ENCODE measurements around the gene SORL1.

The SORL1 gene

DNA sequence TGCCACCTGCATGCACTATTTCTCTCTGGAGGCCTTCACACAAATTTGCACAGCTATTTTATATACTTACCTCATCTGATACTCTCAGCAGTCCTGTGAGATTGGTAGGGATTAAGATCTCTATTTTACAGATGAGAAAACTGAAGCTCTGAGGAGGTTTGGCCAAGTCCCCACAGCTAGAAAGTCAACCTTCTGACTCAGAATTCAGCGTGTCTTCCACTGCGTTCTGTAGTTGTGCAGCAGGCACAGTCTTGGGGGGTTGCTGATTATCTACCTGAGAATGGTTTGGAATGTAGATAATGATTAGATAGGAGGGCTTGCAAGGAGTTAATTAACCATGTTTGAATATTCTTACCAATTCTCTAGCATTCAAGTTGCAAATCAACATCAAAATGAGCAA lies 2.5 kb upstream of the SORL1 start:
- H3K4me3 ChIP-seq (ENCODE audit: low read length) = no peak overlapping the region
- DNase-seq (ENCODE audit: low read depth, low spot score) = no peak

DNA sequence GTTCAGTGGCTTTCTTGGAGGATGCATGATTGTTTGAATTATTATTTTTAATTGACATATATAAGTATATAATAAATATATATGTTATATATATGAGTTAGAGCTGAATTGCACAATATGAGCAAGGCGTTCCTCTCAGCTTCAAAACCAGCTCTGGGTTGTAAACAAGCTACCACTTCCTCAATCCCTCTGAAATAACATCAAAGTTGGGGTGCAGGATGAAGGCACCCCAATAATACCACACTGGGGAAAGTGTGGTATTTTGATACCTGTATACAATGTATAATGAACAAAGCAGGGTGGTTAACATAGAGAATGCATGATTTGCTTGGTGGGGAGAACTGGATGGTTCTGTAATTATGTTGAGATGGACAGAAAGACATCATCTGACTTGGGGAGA lies 1.7 kb upstream of the SORL1 start:
- H3K4me3 ChIP-seq (ENCODE audit: low read length) = no peak overlapping the region
- no peak for DNase-seq (ENCODE audit: low read depth, low spot score)

DNA sequence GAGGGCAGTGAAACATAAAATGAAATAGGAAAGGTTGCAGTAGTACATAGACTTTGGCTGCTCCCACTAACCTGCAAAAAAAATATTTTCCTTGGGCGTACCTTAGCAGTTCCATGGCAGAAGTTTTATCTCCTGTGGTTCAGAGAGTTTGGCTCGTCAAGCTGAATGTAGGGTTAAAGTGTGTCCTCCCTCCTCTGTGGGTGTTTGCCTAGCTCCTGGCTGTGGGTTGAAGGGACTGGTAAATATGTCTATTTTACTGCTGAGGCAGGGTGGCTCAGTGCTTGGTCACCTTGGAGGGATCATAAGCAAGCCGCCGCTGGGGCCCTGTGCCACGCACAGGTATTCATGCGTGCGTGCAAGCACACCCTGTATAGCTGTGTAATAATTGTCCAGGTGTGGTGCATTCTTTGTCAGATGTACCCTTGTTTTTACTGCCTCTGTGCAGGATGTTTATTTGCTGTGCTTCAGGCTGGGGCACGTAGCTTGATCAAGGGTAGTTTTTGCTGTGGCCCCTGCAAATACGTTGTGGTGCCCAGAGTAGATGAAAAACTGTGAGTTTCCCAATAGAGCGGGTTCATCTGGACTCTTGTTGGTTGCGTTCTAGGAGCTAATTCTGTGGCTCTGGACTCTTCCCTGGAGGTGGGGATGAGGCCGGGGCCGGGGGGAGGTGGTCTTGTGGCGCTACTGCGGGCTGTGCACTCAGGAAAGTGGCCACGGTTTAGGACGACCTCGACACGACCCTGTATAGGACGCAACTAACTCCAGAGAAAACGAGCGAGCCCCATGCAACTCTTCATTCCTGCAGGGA lies 732 bp upstream of the SORL1 start:
- peak overlapping the region; percentile 69 for H3K4me3 ChIP-seq (ENCODE audit: low read length)
- no peak for DNase-seq (ENCODE audit: low read depth, low spot score)

DNA sequence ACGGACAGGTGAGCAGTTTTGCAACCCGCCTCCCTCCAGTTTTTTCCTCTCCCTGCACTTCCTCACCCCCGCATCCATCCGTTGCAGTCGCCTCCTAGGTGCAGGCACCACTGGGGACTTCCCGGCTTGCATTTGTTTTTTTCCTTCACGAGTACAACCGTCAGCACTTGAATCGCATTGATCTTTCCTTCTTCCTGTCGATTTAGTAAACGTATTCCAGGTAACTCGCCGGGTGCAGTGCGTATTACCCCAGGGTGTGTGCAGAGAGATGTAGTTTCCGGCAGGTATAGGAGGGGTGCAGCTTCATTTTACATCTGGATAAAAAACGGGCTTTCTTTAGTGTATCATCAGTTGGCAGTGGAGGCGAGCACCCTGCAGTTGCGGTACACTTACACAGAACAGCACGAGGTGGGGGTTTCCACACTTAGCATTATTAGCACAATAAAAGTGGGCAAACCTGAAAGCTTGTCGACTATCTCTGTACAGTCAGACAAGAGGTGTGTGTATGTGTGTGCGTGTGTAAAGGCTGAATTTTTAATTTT lies 566 bp downstream of the SORL1 start, which contains the start of gene SORL1-AS1:
Gene SORL1-AS1, minus strand, starts transcription at position 359 of the 542 bp plus-strand sequence.
- H3K4me3 ChIP-seq (ENCODE audit: low read length) = peak within 1 kb of the TSS; percentile 69
- DNase-seq (ENCODE audit: low read depth, low spot score) = no peak

DNA sequence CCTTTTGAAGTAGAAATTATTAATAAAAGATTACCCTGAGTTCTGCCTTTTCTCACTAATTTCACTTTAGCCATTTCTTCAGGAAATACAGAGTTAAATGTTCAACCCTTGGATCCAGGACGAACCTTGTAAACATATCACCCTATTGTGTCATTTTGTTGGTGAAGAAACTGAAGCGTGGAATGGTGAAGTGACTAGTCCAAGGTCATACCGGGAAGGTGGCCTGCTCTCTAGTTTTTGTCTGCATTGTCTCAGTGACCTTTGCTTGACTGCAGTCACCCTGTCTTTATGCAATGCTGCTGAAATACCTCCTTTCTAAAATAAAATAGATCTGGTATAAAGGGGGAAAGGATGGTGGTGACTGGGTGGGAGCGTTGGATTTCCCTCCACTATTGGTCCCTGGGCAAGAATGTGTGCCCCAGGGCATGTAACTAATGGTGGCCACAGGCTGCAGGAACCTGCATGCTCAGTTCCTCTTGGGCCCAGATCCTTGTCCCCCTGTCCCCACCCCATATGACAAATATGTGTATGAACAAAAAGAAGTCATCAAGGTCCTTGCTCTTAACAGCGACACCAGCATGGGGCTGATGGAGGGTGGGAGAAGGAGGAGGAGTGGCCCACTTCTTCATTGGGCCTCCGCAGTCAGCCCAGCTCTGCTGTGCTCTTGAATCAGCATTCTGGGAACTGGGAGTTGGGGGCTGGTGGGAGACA lies 1.6 kb downstream of the SORL1 start:
- no peak overlapping the region for H3K4me3 ChIP-seq (ENCODE audit: low read length)
- DNase-seq (ENCODE audit: low read depth, low spot score) = no peak

DNA sequence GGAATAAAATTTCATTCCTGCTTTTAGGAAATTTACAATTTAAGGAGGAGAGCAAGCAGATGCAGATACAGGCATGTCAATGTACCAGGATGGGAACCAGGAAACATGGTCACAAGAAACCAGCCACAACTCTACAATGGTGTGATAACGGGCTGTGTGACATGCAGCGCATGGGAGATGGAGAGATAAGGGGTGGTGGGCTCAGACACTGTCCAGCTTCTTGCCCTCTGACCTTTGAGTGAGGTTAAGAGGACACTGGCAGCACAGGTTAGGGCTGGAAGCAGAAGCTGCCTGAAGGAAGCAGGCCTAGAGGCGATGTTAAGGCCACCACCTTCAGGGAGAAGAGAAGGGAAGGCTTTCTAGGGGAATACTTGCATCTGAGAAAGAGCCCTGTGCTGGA lies 3.0 kb downstream of the SORL1 start:
- DNase-seq (ENCODE audit: low read depth, low spot score) = no peak
- H3K4me3 ChIP-seq (ENCODE audit: low read length) = no peak overlapping the region

DNA sequence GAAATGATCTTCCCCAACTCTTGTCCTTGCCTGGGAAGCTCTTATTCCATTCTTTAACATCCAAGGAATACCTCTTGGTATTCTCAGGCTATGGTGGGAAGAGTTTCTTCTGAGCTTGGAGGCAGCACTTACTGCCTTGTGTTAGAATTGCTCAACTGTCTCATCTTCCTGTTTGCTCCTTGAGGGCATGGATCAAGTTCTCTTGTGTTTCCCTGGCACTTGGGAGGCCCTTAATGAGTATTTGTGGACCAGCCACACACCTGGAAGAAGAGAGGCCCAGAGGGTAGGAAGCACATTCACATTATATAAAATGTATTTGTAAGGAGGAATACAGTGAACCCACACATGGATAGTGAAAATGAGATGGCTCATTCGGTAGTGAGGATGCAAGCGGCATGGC lies 4.0 kb downstream of the SORL1 start:
- no peak for DNase-seq (ENCODE audit: low read depth, low spot score)
- H3K4me3 ChIP-seq (ENCODE audit: low read length) = no peak overlapping the region

DNA sequence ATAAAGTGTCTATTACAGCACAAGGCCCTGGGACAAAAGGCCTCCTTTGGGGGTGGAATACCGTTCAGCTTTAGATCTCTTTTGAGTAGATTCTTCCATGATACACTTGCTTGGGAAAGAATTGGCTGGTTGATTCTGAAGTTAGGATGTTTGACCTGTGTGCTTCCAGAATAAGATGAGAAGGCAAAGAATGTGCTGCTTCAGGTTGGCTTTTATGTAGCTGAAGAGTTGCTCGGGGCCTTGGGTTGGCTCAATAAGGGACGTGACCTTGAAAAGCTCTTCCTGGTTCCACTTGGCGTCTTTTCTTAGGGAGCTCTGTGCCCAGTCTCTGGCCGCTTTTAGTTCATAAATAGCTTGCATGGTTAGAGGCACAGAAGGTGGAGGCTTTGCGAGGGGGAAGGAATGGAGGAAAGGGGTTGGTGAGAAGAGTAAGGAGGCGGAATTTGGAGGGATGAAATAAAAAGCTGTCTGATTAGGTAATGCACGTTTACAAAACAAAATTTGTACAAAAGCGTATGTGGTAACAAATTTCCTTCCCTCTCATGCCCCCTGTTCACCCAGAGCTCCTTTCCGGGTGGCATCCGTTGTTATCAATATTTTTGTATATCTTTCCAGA lies 4.8 kb downstream of the SORL1 start:
- no peak overlapping the region for H3K4me3 ChIP-seq (ENCODE audit: low read length)
- DNase-seq (ENCODE audit: low read depth, low spot score) = no peak

DNA sequence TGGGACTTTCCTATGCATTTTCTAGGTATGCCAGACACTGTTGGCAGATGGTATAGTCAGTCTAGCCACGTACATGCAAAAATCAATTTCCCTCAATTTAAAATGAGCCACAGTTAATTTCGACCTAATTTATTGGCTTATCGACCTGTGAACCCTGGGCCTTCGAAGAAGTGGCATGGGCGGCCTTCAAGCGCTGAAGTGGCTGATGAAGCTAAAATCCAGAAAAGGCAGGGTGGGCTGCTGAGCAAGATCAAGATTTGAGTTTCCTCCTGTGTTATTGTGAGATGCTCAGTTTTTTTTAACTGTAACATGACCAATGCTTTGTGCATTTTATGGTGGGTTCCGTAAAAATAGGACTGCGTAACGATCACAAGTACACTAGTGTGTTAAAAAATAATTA lies 6.4 kb downstream of the SORL1 start:
- DNase-seq (ENCODE audit: low read depth, low spot score) = no peak
- H3K4me3 ChIP-seq (ENCODE audit: low read length) = no peak overlapping the region

DNA sequence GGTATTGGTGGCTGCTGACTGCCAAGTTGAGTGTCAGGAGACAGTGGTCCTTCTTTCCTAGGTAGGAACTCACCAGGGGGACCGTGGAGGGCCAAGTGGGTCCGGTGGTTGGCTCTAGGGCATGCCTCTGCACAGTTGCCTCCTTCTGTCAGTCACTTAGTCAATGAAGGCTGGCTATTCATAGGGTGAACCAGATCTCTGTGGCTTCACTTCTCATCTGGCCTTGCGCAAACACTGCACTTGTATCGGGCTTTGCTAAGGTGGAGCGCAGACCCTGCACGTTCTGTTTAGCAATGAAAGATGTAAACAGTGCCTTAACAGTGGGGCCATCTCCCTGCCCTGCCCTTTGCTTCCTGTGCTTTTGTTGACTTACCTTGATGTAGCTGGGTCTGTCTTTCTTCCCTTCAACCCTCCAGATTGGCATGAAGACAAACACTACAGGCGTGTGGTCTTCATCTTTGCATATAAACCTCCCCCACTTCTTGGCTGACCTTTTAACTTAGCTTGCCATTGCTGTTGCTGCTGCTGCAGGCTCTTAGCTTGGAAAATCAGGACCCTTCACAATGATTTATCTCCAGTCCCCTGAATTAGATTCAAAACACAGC lies 7.4 kb downstream of the SORL1 start:
- no peak for DNase-seq (ENCODE audit: low read depth, low spot score)
- no peak overlapping the region for H3K4me3 ChIP-seq (ENCODE audit: low read length)

DNA sequence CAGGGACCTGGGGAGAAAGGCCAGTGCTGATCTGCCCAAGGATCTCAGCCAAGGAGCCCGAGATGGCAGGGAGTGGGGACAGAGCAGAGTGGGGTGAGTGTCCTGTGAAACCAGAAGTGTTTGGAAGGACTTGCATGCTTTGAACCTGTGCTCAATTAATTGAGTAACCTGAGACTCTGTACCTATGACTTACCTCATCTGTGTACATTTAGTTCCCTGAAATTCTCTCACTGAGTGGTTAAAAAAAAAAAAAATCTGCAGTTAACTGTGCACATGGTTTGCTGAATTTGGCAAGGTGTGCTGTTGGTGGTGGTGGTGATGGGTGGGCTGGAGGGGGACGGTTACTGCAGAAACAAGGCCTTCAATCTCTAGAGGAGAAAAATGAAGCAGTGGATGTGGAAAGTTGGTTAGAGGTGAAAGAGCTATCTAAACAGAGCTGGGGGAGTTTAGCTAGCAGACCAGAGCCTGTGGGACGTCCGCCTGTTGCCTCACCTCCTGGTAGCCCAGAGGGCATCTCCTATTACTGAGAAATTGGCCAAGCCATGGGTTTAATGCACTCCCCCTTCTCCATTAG lies 8.9 kb downstream of the SORL1 start:
- DNase-seq (ENCODE audit: low read depth, low spot score) = no peak
- H3K4me3 ChIP-seq (ENCODE audit: low read length) = no peak overlapping the region

DNA sequence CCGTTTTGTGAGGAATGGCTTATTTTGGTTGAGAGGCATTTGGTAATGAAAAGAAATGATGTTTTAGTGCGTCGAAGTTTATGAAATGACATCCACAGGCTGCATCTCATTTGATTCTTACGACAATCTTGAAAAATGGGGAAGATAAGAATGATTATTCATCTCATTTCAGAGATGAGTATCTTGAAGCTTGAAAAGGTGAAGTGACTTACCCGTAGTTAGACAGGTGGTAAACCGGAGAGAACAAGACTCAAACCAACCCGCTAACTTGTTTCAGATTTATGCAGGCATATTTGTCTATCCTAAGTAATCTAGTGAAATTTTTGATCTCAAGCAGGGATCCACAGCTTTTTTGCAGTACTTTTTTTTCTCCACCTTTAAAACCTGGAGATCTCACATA lies 9.7 kb downstream of the SORL1 start:
- no peak overlapping the region for H3K4me3 ChIP-seq (ENCODE audit: low read length)
- no peak for DNase-seq (ENCODE audit: low read depth, low spot score)

DNA sequence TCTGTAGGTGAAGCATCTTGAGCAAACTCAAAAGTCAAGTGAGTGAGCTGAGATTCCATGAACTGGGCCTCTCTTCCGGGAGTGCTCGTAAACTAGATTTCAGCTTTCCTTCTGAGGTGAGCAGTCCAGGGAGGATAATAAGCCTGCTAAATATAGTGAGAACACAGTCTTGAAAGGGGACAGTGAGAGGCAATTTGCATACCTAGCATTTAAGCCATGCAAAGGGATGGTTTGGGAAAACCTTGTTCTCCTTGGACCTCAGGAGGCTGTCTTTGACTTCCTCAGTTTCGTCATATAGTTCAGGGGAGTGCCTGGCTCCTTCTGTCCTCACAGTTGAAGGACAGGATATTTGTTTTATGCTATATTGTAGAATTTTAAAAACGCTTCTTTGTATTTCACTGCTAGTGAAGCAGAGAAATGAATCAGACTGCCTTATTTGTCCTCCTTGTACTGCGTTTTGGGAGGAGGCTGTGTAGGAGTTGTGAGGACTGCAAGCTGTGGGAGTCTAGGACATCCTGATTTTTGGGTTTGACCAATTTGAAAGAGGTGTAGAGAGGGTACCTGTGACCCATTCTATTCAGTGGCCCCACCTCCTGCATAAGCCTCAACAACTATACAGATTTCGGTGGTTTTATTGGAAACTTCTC lies 11.7 kb downstream of the SORL1 start:
- no peak overlapping the region for H3K4me3 ChIP-seq (ENCODE audit: low read length)
- DNase-seq (ENCODE audit: low read depth, low spot score) = no peak

DNA sequence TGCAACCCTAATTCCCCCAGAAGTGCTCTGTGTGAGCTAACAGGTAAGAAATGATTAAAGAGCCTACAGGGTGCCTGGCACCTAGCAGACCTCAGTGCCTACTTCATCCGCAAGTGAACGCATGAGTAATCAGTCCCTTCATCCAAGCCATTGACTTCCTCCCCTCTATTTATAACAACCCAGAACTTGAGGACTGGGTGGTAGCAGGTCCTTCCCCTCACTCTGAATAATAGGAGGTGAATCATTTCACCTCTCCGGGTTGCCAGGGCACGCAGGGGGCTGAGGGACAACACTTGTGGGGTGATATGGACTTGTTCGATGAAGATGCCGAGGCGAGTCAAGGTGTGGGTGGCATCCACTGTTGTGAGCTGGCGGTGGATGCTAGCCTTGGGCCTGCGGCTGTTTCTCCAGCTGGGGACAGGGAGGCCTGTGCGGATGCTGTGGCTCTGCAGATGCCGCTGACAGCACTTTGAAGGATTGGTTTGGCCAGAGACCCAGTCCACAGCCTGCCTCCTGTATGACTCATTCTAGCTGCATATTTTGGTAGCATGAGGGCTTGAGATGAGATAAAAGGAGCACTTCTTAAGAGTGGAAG lies 12.3 kb downstream of the SORL1 start:
- no peak overlapping the region for H3K4me3 ChIP-seq (ENCODE audit: low read length)
- DNase-seq (ENCODE audit: low read depth, low spot score) = no peak

DNA sequence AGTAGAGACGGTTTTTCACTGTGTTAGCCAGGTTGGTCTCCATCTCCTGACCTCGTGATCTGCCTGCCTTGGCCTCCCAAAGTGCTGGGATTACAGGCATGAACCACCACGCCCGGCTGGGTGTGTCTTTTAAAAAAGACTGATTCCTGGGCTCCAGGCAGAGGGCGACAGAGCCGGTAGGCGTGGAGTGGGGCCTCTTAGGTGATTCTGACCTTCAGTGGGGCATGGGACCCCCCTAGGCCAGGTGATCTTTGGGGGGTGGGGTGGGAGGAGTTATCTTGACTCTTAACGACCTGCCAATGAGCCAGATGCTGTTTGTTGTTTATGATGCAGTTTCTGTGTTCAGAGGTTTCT lies 13.6 kb downstream of the SORL1 start:
- DNase-seq (ENCODE audit: low read depth, low spot score) = no peak
- no peak overlapping the region for H3K4me3 ChIP-seq (ENCODE audit: low read length)

DNA sequence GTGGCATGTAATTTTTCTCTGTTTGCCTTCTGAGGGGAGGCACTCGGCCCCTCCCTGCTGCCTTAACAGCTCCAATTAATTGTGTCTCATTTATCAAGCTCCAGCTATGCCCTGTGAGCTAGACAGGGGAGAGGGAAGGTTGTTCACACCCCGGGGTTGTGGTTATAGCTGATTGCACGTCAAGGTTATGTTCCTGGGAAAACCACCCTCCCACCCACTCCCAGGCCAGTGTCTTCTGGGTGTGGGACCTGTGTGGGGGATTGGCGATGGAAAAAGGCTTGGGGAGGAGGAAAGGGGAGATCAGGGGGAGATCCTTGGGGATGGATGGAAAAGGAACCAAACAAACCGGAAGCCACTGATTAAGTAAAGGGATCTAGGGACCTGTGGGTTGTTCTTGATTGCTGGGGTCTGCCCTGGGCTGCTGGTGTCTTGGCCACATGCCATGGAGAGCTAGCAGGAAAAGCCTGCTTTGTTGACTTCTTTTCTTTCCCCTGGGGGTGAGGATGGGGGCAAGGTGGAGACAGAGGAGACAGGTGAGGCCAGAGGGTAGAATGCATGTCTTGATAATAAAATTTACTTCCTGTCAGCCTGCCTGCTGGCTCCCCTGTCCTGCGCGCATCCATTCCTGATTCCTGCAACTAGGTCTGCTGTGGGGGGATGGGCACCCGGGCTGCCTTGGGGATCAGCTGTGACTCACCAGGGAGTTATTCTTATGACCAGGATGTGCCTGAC lies 14.1 kb downstream of the SORL1 start:
- no peak overlapping the region for H3K4me3 ChIP-seq (ENCODE audit: low read length)
- DNase-seq (ENCODE audit: low read depth, low spot score) = no peak

DNA sequence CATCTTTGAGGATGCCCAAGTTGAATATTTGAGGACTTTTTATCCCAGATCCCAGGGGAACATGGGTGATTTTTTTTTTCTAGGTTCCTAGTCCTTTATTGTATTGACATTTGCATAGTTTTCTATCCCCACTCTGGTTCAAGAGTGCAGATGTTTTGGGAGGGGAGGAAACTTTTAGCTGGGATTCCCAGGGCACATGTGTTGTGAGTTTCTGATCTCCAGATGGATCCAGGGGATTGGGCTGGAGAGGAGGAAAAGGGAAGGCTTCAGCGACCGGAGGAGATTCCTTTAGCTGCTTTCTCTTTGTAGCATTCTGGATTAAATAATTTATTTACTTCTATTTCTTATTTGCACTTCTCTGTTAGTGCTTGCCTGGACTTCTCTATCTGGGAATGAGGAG lies 15.4 kb downstream of the SORL1 start:
- no peak for DNase-seq (ENCODE audit: low read depth, low spot score)
- H3K4me3 ChIP-seq (ENCODE audit: low read length) = no peak overlapping the region

DNA sequence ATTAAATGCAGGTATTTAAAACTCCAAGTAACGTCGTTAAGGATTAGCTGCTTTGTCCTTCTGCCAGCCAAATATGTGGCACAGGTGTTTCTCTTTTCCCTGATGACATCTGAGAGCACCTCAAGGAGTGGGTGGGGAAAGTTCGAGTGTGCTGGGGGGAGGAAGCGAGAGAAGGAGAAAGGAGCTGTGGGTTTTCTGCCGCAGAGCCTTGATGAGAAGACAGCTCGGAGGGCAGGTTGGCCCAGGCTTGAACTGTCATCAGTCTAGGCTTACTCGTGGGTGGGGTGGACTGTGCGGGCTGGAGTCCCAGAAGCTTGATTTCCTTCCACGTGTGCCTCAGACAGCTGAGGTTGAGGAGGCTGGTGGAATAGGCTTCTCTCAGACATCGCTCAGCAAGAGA lies 15.9 kb downstream of the SORL1 start:
- H3K4me3 ChIP-seq (ENCODE audit: low read length) = no peak overlapping the region
- peak; percentile 67 for DNase-seq (ENCODE audit: low read depth, low spot score)
